Fibroblast of lung (primary cell): ENCODE measurements around the gene NT5E. TPM values are rescaled to one million over a fixed set of nuclear protein-coding genes. Genes with fewer than 3 reads are reported as not detected.
A peak's percentile ranks its signal among the peaks of the same experiment; 100 is the strongest.

Experiments
- DNase-seq, 2 donors: peaks; one replicate each; pipeline versions ENCODE4 v3.0.0 to v3.0.0-alpha.2; 2010; ENCODE audit warnings: low read depth in 2 of 2
- H2AFZ ChIP-seq: 2 replicates; pipeline ENCODE4 v1.5.1; 2012; ENCODE audit warnings: low read length, control low read depth, inconsistent platforms
- H3K27ac ChIP-seq: 2 replicates; pipeline ENCODE4 v1.5.1; 2011; ENCODE audit warnings: low read length, control low read depth; ENCODE audit not compliant: insufficient read depth
- H3K27me3 ChIP-seq: 2 replicates; pipeline ENCODE4 v1.5.1; 2011; ENCODE audit warnings: mild to moderate bottlenecking, low read length; ENCODE audit not compliant: control insufficient read depth, insufficient read depth
- H3K36me3 ChIP-seq: 2 replicates; pipeline ENCODE4 v1.5.1; 2011; ENCODE audit warnings: low read length; ENCODE audit not compliant: control insufficient read depth, insufficient read depth
- H3K4me1 ChIP-seq: 2 replicates; pipeline ENCODE4 v1.5.1; 2011; ENCODE audit warnings: low read length; ENCODE audit not compliant: control insufficient read depth, insufficient read depth; ENCODE audit errors: extremely low read depth
- H3K4me2 ChIP-seq: 2 replicates; pipeline ENCODE4 v1.5.1; 2011; ENCODE audit warnings: low read length, control low read depth; ENCODE audit not compliant: insufficient read depth; ENCODE audit errors: extremely low read depth
- H3K4me3 ChIP-seq, 4 experiments: fragments of 200-600 bp in 1 of 4; sonication (generic) in 1 of 4; replicated peaks in 1 of 4; 2 replicates each; pipeline ENCODE4 v1.5.1; 2011 to 2016; ENCODE audit warnings: low read length in 4 of 4, low read depth in 3 of 4, mild to moderate bottlenecking in 3 of 4, control low read depth in 2 of 4, inconsistent platforms in 1 of 4, mixed read lengths in 1 of 4; ENCODE audit not compliant: insufficient read depth in 1 of 4; ENCODE audit errors: control extremely low read depth in 1 of 4
- H3K79me2 ChIP-seq: 2 replicates; pipeline ENCODE4 v1.5.1; 2012; ENCODE audit warnings: mild to moderate bottlenecking, low read length, inconsistent platforms; ENCODE audit not compliant: control insufficient read depth, insufficient read depth
- H3K9ac ChIP-seq: 2 replicates; pipeline ENCODE4 v1.5.1; 2011; ENCODE audit warnings: mild to moderate bottlenecking, low read length, control low read depth; ENCODE audit not compliant: insufficient read depth
- H3K9me3 ChIP-seq: 2 replicates; pipeline ENCODE4 v1.5.1; 2012; ENCODE audit warnings: low read depth, low read length; ENCODE audit not compliant: control insufficient read depth, insufficient read depth
- H4K20me1 ChIP-seq: 2 replicates; pipeline ENCODE4 v1.5.1; 2011; ENCODE audit warnings: low read length; ENCODE audit not compliant: control insufficient read depth, insufficient read depth; ENCODE audit errors: extremely low read depth
- CTCF ChIP-seq, 2 donors: IDR thresholded peaks in 1 of 2; conservative IDR thresholded peaks in 1 of 2; 1 replicate in 1 of 2; 2 replicates in 1 of 2; pipeline ENCODE4 v1.5.1; 2011 to 2012; ENCODE audit warnings: low read length in 2 of 2, control low read depth in 1 of 2, inconsistent platforms in 1 of 2, low read depth in 1 of 2, mild to moderate bottlenecking in 1 of 2
- EZH2 ChIP-seq: IDR thresholded peaks from 2 replicates; pipeline ENCODE4 v1.5.1; 2012; ENCODE audit warnings: low read length, control low read depth, mild to moderate bottlenecking; ENCODE audit errors: missing control alignments
- polyA plus RNA-seq, 2 donors: library from polyadenylated mRNA; depleted of rRNA in 1 of 2; stranded (reverse) in 1 of 2; unstranded in 1 of 2; fragments of >200 nt; gene quantifications; 2 replicates each; pipeline ENCODE4 v1.2.1, GENCODE V29; 2011 to 2012; ENCODE audit warnings: missing spikeins in 1 of 2
- total RNA-seq: library from RNA; depleted of rRNA; stranded (reverse); fragments of >200 nt; gene quantifications from 2 replicates; pipeline ENCODE4 v1.2.1, GENCODE V29; 2014

The NT5E gene
- total and polyA plus RNA-seq, 2 donors (not counting 1 experiment from before 2014, with no cell fraction given): 217 to 257 TPM

GRCh38 chr6:85470023-85470410 is 20.1 kb downstream of the NT5E start:
- DNase-seq: peak in 1 of 2 donors; percentile 61

GRCh38 chr6:85472744-85473143 is 22.9 kb downstream of the NT5E start:
- DNase-seq: no peak
- Histone ChIP-seq H3K4me2 (no peak overlapping the region), H3K79me2 (peaks cover 25% of the 10 kb centered on the region), H3K36me3 (peaks cover 2% of the 10 kb centered on the region), H3K4me3 (no peak overlapping the region), H3K4me1 (peaks cover 7% of the 10 kb centered on the region), H3K9ac (no peak overlapping the region), H4K20me1 (no peaks in the 10 kb centered on the region), H3K27ac (no peak overlapping the region), H3K27me3 (no peaks in the 10 kb centered on the region), H3K9me3 (no peaks in the 10 kb centered on the region), H2AFZ (no peak overlapping the region)
- TF ChIP-seq EZH2: no peak
- no peak for TF ChIP-seq CTCF (conservative IDR thresholded peaks at IDR 0.05 in 1 of 2, IDR thresholded peaks at IDR 0.05 in 1 of 2; ENCODE audit: low read depth in 1 of 2, low read length in 2 of 2)

More at GRCh38 chr6:85470023-85470410, 20.1 kb downstream of the NT5E start:
- Histone ChIP-seq H3K79me2 (peaks cover 44% of the 10 kb centered on the region), H3K27me3 (no peaks in the 10 kb centered on the region), H3K4me2 (no peak overlapping the region), H3K4me1 (peaks cover 17% of the 10 kb centered on the region), H3K9ac (no peak overlapping the region), H2AFZ (no peak overlapping the region), H3K9me3 (no peaks in the 10 kb centered on the region), H3K36me3 (peaks cover 5% of the 10 kb centered on the region), H4K20me1 (no peaks in the 10 kb centered on the region), H3K4me3 (no peak overlapping the region), H3K27ac (no peak overlapping the region)
- TF ChIP-seq EZH2: no peak
- TF ChIP-seq CTCF (conservative IDR thresholded peaks at IDR 0.05 in 1 of 2, IDR thresholded peaks at IDR 0.05 in 1 of 2; ENCODE audit: low read depth in 1 of 2, low read length in 2 of 2): no peak

GRCh38 chr6:85473748-85474147 is 23.9 kb downstream of the NT5E start:
- H3K9ac ChIP-seq: no peak overlapping the region
- H3K27ac ChIP-seq: no peak overlapping the region
- TF ChIP-seq EZH2: no peak
- no peak for TF ChIP-seq CTCF (conservative IDR thresholded peaks at IDR 0.05 in 1 of 2, IDR thresholded peaks at IDR 0.05 in 1 of 2; ENCODE audit: low read depth in 1 of 2, low read length in 2 of 2)
- peaks cover 7% of the 10 kb centered on the region for H3K4me1 ChIP-seq
- H3K79me2 ChIP-seq: peaks cover 19% of the 10 kb centered on the region
- H3K9me3 ChIP-seq: no peaks in the 10 kb centered on the region
- no peak overlapping the region for H3K4me2 ChIP-seq
- H3K36me3 ChIP-seq: no peaks in the 10 kb centered on the region
- no peak for DNase-seq
- no peak overlapping the region for H2AFZ ChIP-seq
- no peaks in the 10 kb centered on the region for H4K20me1 ChIP-seq
- H3K4me3 ChIP-seq: no peak overlapping the region
- no peaks in the 10 kb centered on the region for H3K27me3 ChIP-seq
